Loucy (cell line): ENCODE results near the gene MXRA5.
"Not testable (repeated sequence)": the region's sequence is repeated elsewhere in the genome, so short reads cannot be mapped to it uniquely, and the experiment has no call there.

Source experiments
- CTCF ChIP-seq: fragments of 200-600 bp; sonication (generic); conservative IDR thresholded peaks from 2 replicates; pipeline ENCODE4 v1.5.1; 2014; ENCODE audit warnings: mild to moderate bottlenecking, antibody characterized with exemption, low read length
- EZH2phosphoT487 ChIP-seq: fragments of 200-600 bp; IDR thresholded peaks from 2 replicates; pipeline ENCODE4 v1.6.1; 2018; ENCODE audit warnings: antibody characterized with exemption, mild to moderate bottlenecking, moderate library complexity, borderline replicate concordance

GRCh38 chrX:3343569-3343968 lies 2.9 kb downstream of the MXRA5 start:
- not testable (repeated sequence) for TF ChIP-seq CTCF, EZH2phosphoT487
